ENCODE data around the gene TLE7. TPM values are rescaled to one million over a fixed set of nuclear protein-coding genes. Genes with fewer than 3 reads are reported as not detected.

Gene TLE7
- total RNA-seq, 4 donors from 2014 or later: not detected

GRCh38 chr16:71436473-71436872, 5.4 kb downstream of the TLE7 start:
- TF ChIP-seq CTCF (IDR thresholded peaks at IDR 0.05): no peak
- no peak for DNase-seq (ENCODE audit: low spot score)
- ATAC-seq (ENCODE audit: low FRiP score): no peak

GRCh38 chr16:71432906-71433305, 8.9 kb downstream of the TLE7 start:
- TF ChIP-seq CTCF (IDR thresholded peaks at IDR 0.05): no peak
- DNase-seq (ENCODE audit: low spot score) (no peak), ATAC-seq (ENCODE audit: low FRiP score) (no peak)

GRCh38 chr16:71431991-71432390, 9.9 kb downstream of the TLE7 start:
- TF ChIP-seq CTCF (IDR thresholded peaks at IDR 0.05): no peak
- ATAC-seq (ENCODE audit: low FRiP score) (no peak), DNase-seq (ENCODE audit: low spot score) (no peak)

- no peak for TF ChIP-seq CTCF (IDR thresholded peaks at IDR 0.05)
- no peak for DNase-seq (ENCODE audit: low spot score)
- no peak for ATAC-seq (ENCODE audit: low FRiP score)
These were observed 10.7 kb downstream of the TLE7 start for GRCh38 chr16:71431176-71431575.

GRCh38 chr16:71430744-71431143, 11.1 kb downstream of the TLE7 start:
- ATAC-seq (ENCODE audit: low FRiP score) (no peak), DNase-seq (ENCODE audit: low spot score) (no peak)
- TF ChIP-seq CTCF (IDR thresholded peaks at IDR 0.05): no peak

- no peak for ATAC-seq (ENCODE audit: low FRiP score)
- no peak for DNase-seq (ENCODE audit: low spot score)
- no peak for TF ChIP-seq CTCF (IDR thresholded peaks at IDR 0.05)
These were observed 12.3 kb downstream of the TLE7 start for GRCh38 chr16:71429581-71429980.

- DNase-seq (ENCODE audit: low spot score): no peak
- TF ChIP-seq CTCF (IDR thresholded peaks at IDR 0.05): no peak
- no peak for ATAC-seq (ENCODE audit: low FRiP score)
These were observed 13.0 kb downstream of the TLE7 start for GRCh38 chr16:71428883-71429282.

All from omental fat pad (tissue), 4 donors.